A549 (cell line): Measurements from ENCODE around the gene SERHL2.

Experiments
- CTCF ChIP-seq: fragments of >200 bp; sonication (Bioruptor Twin); formaldehyde crosslinking; IDR thresholded peaks from 3 replicates; pipeline ENCODE4 v1.5.1; 2016
- E2F6 ChIP-seq: IDR thresholded peaks from 2 replicates; pipeline ENCODE4 v1.6.1; 2012; ENCODE audit warnings: low read depth, borderline replicate concordance
- HMGXB4 ChIP-seq: fragments of 250-450 bp; sonication (Bioruptor Pico); IDR thresholded peaks from 2 replicates; pipeline ENCODE4 v1.5.0; 2021; ENCODE audit warnings: mild to moderate bottlenecking, moderate library complexity, borderline replicate concordance
- MYC ChIP-seq: IDR thresholded peaks from 2 replicates; pipeline ENCODE4 v1.6.1; 2012; ENCODE audit warnings: mild to moderate bottlenecking, inconsistent platforms, low read length, improper control_type of control experiment, borderline replicate concordance
- POLR2AphosphoS2 ChIP-seq: conservative IDR thresholded peaks from 2 replicates; pipeline ENCODE4 v1.6.1; 2012; ENCODE audit warnings: low read length, improper control_type of control experiment, inconsistent platforms
- REST ChIP-seq: fragments of 200-600 bp; sonication (generic); IDR thresholded peaks from 2 replicates; pipeline ENCODE4 v1.6.1; 2016; ENCODE audit warnings: antibody characterized with exemption, mild to moderate bottlenecking, moderate library complexity
- USF2 ChIP-seq: fragments of 450-650 bp; IDR thresholded peaks from 2 replicates; pipeline ENCODE4 v1.6.1; 2014; ENCODE audit warnings: antibody characterized with exemption

- TF ChIP-seq HMGXB4 (CRISPR knock-in tag) = peak; percentile 81; the same call in 1 of the 2 replicates
- TF ChIP-seq CTCF = no peak
- no peak for TF ChIP-seq USF2
- no peak; the same call in 1 of the 2 replicates for TF ChIP-seq POLR2AphosphoS2
- peak; percentile 72 for TF ChIP-seq REST
- TF ChIP-seq E2F6 = no peak
- no peak for TF ChIP-seq MYC
Measured at GRCh38 chr22:42615092-42615859, 61.5 kb downstream of the SERHL2 start.
